ENCODE results near the gene KDM5B. TPM values are rescaled to one million over a fixed set of nuclear protein-coding genes. Genes with fewer than 3 reads are reported as not detected.
"Not testable (repeated sequence)": the region's sequence is repeated elsewhere in the genome, so short reads cannot be mapped to it uniquely, and the experiment has no call there.

The KDM5B gene
- total and polyA plus RNA-seq, 2 experiments from 2014 or later, result 141 to 165 TPM

GRCh38 chr1:202837746-202838262 is 29.6 kb upstream of the KDM5B start:
- no peak overlapping the region for H3K27ac ChIP-seq
- H3K4me3 ChIP-seq, result no peak overlapping the region
- DNase-seq (ENCODE audit: low read depth in 1 of 2, low spot score in 1 of 2), result no peak
- H3K36me3 ChIP-seq, result no peaks in the 10 kb centered on the region
- no peaks in the 10 kb centered on the region for H3K9me3 ChIP-seq (ENCODE audit: low read depth)
- no peak for TF ChIP-seq CTCF (IDR thresholded peaks at IDR 0.05; ENCODE audit: low read depth, low read length)
- no peaks in the 10 kb centered on the region for H3K4me1 ChIP-seq (ENCODE audit: low read depth)
- no peaks in the 10 kb centered on the region for H3K27me3 ChIP-seq

GRCh38 chr1:202836623-202837403 is 28.6 kb upstream of the KDM5B start:
- Histone ChIP-seq H3K4me1 (ENCODE audit: low read depth) (no peaks in the 10 kb centered on the region), H3K9me3 (ENCODE audit: low read depth) (no peaks in the 10 kb centered on the region), H3K36me3 (no peaks in the 10 kb centered on the region), H3K27ac (no peak overlapping the region), H3K4me3 (no peak overlapping the region), H3K27me3 (no peaks in the 10 kb centered on the region)
- TF ChIP-seq CTCF (IDR thresholded peaks at IDR 0.05; ENCODE audit: low read depth, low read length), result no peak
- DNase-seq (ENCODE audit: low read depth in 1 of 2, low spot score in 1 of 2), result no peak

GRCh38 chr1:202835548-202836072 is 27.4 kb upstream of the KDM5B start:
- no peak for TF ChIP-seq CTCF (IDR thresholded peaks at IDR 0.05; ENCODE audit: low read depth, low read length)

GRCh38 chr1:202834771-202835547 is 26.7 kb upstream of the KDM5B start:
- H3K27ac ChIP-seq, result no peak overlapping the region
- DNase-seq (ENCODE audit: low read depth in 1 of 2, low spot score in 1 of 2), result no peak
- no peak for TF ChIP-seq CTCF (IDR thresholded peaks at IDR 0.05; ENCODE audit: low read depth, low read length)
- no peaks in the 10 kb centered on the region for H3K36me3 ChIP-seq
- H3K27me3 ChIP-seq, result no peaks in the 10 kb centered on the region
- H3K9me3 ChIP-seq (ENCODE audit: low read depth), result no peaks in the 10 kb centered on the region
- no peak overlapping the region for H3K4me3 ChIP-seq
- H3K4me1 ChIP-seq (ENCODE audit: low read depth), result no peaks in the 10 kb centered on the region

More at GRCh38 chr1:202835548-202836072, 27.4 kb upstream of the KDM5B start:
- Histone ChIP-seq H3K27ac (no peak overlapping the region), H3K4me1 (ENCODE audit: low read depth) (no peaks in the 10 kb centered on the region), H3K36me3 (no peaks in the 10 kb centered on the region), H3K9me3 (ENCODE audit: low read depth) (no peaks in the 10 kb centered on the region), H3K4me3 (no peak overlapping the region), H3K27me3 (no peaks in the 10 kb centered on the region)
- no peak for DNase-seq (ENCODE audit: low read depth in 1 of 2, low spot score in 1 of 2)

- Histone ChIP-seq H3K4me1 (ENCODE audit: low read depth) (no peaks in the 10 kb centered on the region), H3K36me3 (no peaks in the 10 kb centered on the region), H3K4me3 (no peak overlapping the region), H3K9me3 (ENCODE audit: low read depth) (no peaks in the 10 kb centered on the region), H3K27me3 (no peaks in the 10 kb centered on the region), H3K27ac (no peak overlapping the region)
- DNase-seq (ENCODE audit: low read depth in 1 of 2, low spot score in 1 of 2), result no peak
- TF ChIP-seq CTCF (IDR thresholded peaks at IDR 0.05; ENCODE audit: low read depth, low read length), result no peak
Measured at GRCh38 chr1:202831906-202832305, 23.7 kb upstream of the KDM5B start.

GRCh38 chr1:202829223-202829622 is 21.0 kb upstream of the KDM5B start:
- H3K9me3 ChIP-seq (ENCODE audit: low read depth); H3K4me3 ChIP-seq; H3K4me1 ChIP-seq (ENCODE audit: low read depth); DNase-seq (ENCODE audit: low read depth in 1 of 2, low spot score in 1 of 2); H3K27ac ChIP-seq; H3K27me3 ChIP-seq; H3K36me3 ChIP-seq: not testable (repeated sequence)
